ENCODE measurements around the gene TOX4. TPM values are rescaled to one million over a fixed set of nuclear protein-coding genes. Genes with fewer than 3 reads are reported as not detected.

TOX4 gene
- total and polyA plus RNA-seq, 2 of the 4 experiments (the other 2 are of a cell fraction), result 26.7 to 56.6 TPM

DNA sequence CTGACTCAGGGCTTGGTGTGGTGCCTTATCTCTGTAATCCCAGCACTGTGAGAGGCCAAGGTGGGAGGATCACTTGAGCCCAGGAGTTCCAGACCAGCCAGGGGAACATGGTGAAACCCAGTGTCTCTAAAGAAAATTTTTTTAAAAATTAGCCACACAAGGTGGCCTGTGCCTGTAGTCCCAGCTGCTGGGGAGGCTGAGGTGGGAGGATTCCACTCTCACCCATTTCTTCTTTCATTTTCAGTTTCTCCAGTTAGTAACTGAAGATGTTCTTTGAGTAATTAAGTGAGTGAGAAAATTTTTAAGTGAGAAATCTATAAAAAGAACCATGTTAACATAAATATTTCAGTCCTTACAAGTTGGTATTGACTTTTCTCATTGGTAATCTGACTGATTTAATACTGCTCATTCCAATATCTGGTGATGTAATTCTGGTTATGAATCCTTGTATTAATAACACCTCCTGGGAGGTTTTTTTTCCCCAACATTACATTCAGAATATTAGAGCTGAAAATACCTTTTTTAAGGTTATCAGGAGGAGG lies 28.1 kb downstream of the TOX4 start:
- intact Hi-C loops (cut with micrococcal nuclease), result no loop called here
- in situ Hi-C loops (cut with MboI; ENCODE audit: low sequenced_read_pairs), result no loop called here

More for the DNA sequence above, 28.1 kb downstream of the TOX4 start:
- ChIA-PET CTCF (no interaction called here), POLR2A (ENCODE audit: unreplicated experiment) (no interaction called here)
- H3K4me3 ChIP-seq (ENCODE audit: insufficient read depth, low read depth, low read length), result no peak overlapping the region
- no peak overlapping the region for H3K23ac ChIP-seq (ENCODE audit: low read depth, low read length)
- H4K8ac ChIP-seq (ENCODE audit: low read depth in 2 of 2, low read length in 2 of 2), result no peak overlapping the region
- H3K4ac ChIP-seq (ENCODE audit: low read depth, low read length), result no peak overlapping the region
- H3K27me3 ChIP-seq (ENCODE audit: control insufficient read depth, insufficient read depth, low read length), result no peaks in the 10 kb centered on the region
- H2AFZ ChIP-seq (replicated peaks; ENCODE audit: low read length, poor library complexity), result no peak overlapping the region
- no peak overlapping the region for H2BK20ac ChIP-seq (ENCODE audit: low read depth, low read length)
- H2AK5ac ChIP-seq (ENCODE audit: low read depth, low read length), result no peak overlapping the region
- no peak overlapping the region for H3K14ac ChIP-seq (replicated peaks; ENCODE audit: low read depth, low read length)
- H3K9me1 ChIP-seq (ENCODE audit: insufficient read depth, low read length), result peaks cover 7% of the 10 kb centered on the region
- no peak overlapping the region for H3K9ac ChIP-seq (ENCODE audit: low read depth, low read length)
- no peak overlapping the region for H3K56ac ChIP-seq (ENCODE audit: extremely low read depth, insufficient read depth, low read length)
- H3K4me2 ChIP-seq (ENCODE audit: low read depth, low read length), result no peak overlapping the region
- no peak for DNase-seq
- H2AK9ac ChIP-seq (replicated peaks; ENCODE audit: low read depth, low read length, poor library complexity), result no peak overlapping the region
- no peaks in the 10 kb centered on the region for H3K4me1 ChIP-seq (ENCODE audit: control insufficient read depth, insufficient read depth, low read length)
- ATAC-seq (ENCODE audit: low read depth), result no peak
- H3K79me1 ChIP-seq (ENCODE audit: low read depth in 1 of 2, low read length in 2 of 2), result peaks cover 16 to 45% of the 10 kb centered on the region in 2 experiments
- no peak overlapping the region for H4K5ac ChIP-seq (ENCODE audit: low read depth, low read length)
- no peaks in the 10 kb centered on the region for H3K9me3 ChIP-seq (ENCODE audit: control insufficient read depth, insufficient read depth, low read length)
- no peak overlapping the region for H3K18ac ChIP-seq (ENCODE audit: low read depth, low read length)
- H2BK120ac ChIP-seq (ENCODE audit: low read depth, low read length), result no peak overlapping the region
- dilution Hi-C loops (cut with HindIII; ENCODE audit: low sequenced_read_pairs, unreplicated experiment), result no loop called here
- no TSS peak for BruUV-seq (replicated peaks)
- no peak overlapping the region for H2BK15ac ChIP-seq (ENCODE audit: low read depth, low read length)
- no peak overlapping the region for H2BK5ac ChIP-seq (ENCODE audit: low read depth, low read length, poor library complexity, severe bottlenecking)
- no peak for TF ChIP-seq FOS (IDR thresholded peaks at IDR 0.05; ENCODE audit: low read depth, low read length)
- TF ChIP-seq POLR2A (IDR thresholded peaks at IDR 0.05; ENCODE audit: low read depth, low read length), result no peak
- TF ChIP-seq MXI1 (IDR thresholded peaks at IDR 0.05; ENCODE audit: borderline replicate concordance, low read depth, low read length), result no peak
- TF ChIP-seq, protein P1, sequence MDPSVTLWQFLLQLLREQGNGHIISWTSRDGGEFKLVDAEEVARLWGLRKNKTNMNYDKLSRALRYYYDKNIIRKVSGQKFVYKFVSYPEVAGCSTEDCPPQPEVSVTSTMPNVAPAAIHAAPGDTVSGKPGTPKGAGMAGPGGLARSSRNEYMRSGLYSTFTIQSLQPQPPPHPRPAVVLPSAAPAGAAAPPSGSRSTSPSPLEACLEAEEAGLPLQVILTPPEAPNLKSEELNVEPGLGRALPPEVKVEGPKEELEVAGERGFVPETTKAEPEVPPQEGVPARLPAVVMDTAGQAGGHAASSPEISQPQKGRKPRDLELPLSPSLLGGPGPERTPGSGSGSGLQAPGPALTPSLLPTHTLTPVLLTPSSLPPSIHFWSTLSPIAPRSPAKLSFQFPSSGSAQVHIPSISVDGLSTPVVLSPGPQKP (IDR thresholded peaks at IDR 0.05; ENCODE audit: borderline replicate concordance, low read depth, low read length), result no peak
- no peak for TF ChIP-seq MAFK (IDR thresholded peaks at IDR 0.05; ENCODE audit: low read depth, low read length)
- TF ChIP-seq, protein P2, sequence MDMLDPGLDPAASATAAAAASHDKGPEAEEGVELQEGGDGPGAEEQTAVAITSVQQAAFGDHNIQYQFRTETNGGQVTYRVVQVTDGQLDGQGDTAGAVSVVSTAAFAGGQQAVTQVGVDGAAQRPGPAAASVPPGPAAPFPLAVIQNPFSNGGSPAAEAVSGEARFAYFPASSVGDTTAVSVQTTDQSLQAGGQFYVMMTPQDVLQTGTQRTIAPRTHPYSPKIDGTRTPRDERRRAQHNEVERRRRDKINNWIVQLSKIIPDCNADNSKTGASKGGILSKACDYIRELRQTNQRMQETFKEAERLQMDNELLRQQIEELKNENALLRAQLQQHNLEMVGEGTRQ (IDR thresholded peaks at IDR 0.05; ENCODE audit: low read depth, low read length), result no peak
- no peak for TF ChIP-seq RCOR1 (IDR thresholded peaks at IDR 0.05; ENCODE audit: insufficient replicate concordance, low read length)
- no peak for TF ChIP-seq CEBPB (IDR thresholded peaks at IDR 0.05; ENCODE audit: low read depth, low read length)
- no peak for TF ChIP-seq RAD21 (IDR thresholded peaks at IDR 0.05; ENCODE audit: low read length)
- no peak for TF ChIP-seq MAZ (IDR thresholded peaks at IDR 0.05; ENCODE audit: borderline replicate concordance, low read depth, low read length)
- TF ChIP-seq, protein P3, sequence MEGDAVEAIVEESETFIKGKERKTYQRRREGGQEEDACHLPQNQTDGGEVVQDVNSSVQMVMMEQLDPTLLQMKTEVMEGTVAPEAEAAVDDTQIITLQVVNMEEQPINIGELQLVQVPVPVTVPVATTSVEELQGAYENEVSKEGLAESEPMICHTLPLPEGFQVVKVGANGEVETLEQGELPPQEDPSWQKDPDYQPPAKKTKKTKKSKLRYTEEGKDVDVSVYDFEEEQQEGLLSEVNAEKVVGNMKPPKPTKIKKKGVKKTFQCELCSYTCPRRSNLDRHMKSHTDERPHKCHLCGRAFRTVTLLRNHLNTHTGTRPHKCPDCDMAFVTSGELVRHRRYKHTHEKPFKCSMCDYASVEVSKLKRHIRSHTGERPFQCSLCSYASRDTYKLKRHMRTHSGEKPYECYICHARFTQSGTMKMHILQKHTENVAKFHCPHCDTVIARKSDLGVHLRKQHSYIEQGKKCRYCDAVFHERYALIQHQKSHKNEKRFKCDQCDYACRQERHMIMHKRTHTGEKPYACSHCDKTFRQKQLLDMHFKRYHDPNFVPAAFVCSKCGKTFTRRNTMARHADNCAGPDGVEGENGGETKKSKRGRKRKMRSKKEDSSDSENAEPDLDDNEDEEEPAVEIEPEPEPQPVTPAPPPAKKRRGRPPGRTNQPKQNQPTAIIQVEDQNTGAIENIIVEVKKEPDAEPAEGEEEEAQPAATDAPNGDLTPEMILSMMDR (conservative IDR thresholded peaks at IDR 0.05; ENCODE audit: low read depth, low read length), result no peak
- TF ChIP-seq RFX5 (IDR thresholded peaks at IDR 0.05; ENCODE audit: low read depth, low read length), result no peak
- TF ChIP-seq CHD1 (IDR thresholded peaks at IDR 0.05; ENCODE audit: low read depth, low read length), result no peak
- no peak for TF ChIP-seq SMC3 (IDR thresholded peaks at IDR 0.05; ENCODE audit: low read depth, low read length)
- TF ChIP-seq NFE2L2 (IDR thresholded peaks at IDR 0.05; ENCODE audit: low read depth, low read length), result no peak
- TF ChIP-seq BHLHE40 (IDR thresholded peaks at IDR 0.05; ENCODE audit: low read depth, low read length), result no peak
- no peak overlapping the region for H3K27ac ChIP-seq (ENCODE audit: insufficient read depth, low read length)
- no peaks in the 10 kb centered on the region for H4K20me1 ChIP-seq (ENCODE audit: insufficient read depth, low read length)
- peaks cover 27% of the 10 kb centered on the region for H3K36me3 ChIP-seq (ENCODE audit: control insufficient read depth, insufficient read depth, low read length)
- no peak overlapping the region for H4K91ac ChIP-seq (ENCODE audit: insufficient read depth, low read depth, low read length)

Measured in IMR-90 (cell line).